Right forelimb (tissue), 1 donor: Measurements from ENCODE around the gene PTPRCAP.
"Not testable (repeated sequence)": the region's sequence is repeated elsewhere in the genome, so short reads cannot be mapped to it uniquely, and the experiment has no call there.

ENCODE experiments used
- DNase-seq: peaks from one replicate; pipeline ENCODE4 v3.0.0-alpha.2; 2018

PTPRCAP gene

DNA sequence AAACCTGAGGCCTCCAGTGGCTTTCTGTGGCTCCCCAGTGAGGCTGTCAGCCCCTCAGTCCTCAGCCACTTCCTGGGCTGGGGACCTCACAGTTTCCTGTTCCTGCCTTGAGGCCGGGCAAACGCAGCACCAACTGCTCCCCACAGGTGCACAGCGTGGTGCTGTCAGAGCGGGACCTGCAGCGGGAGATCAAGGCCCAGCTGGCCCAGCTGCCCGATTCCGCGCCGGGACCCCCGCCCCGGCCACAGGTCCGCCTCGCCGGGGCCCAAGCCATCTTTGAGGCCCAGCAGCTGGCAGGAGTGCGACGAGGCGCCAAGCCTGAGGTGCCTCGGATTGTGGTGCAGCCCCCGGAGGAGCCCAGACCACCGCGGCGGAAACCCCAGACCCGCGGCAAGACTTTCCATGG is 28.2 kb downstream of the PTPRCAP start:
- no peak for DNase-seq

- DNase-seq, result no peak
Observed at GRCh38 chr11:67408437-67409200, 28.9 kb downstream of the PTPRCAP start.

DNA sequence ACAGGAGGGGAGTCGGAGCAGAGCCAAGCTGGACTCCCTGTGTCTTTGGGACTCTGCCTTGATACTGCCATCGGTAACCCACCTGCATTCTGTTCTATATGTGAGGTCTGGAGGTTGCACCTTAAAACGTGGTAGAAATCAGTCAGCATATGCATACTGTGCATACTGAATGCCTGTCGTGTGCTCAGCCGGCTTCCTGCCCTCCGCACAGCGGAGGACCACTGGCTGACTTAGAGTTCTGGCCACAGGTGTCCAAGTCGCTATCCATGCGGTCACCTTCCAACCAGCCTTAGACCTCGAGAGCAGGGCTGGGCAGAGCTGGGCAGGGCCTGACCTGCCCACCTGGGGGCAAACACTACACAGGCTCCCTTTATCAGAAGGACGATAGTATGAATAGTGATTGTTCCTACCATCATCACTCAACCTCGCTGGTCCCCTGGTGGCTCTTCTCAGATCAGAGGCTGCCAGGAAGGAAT is 29.8 kb downstream of the PTPRCAP start:
- DNase-seq, result no peak

- no peak for DNase-seq
Observed at GRCh38 chr11:67406969-67407687, 30.4 kb downstream of the PTPRCAP start.

- DNase-seq, result no peak
Observed at GRCh38 chr11:67406420-67406968, 31.0 kb downstream of the PTPRCAP start.

DNA sequence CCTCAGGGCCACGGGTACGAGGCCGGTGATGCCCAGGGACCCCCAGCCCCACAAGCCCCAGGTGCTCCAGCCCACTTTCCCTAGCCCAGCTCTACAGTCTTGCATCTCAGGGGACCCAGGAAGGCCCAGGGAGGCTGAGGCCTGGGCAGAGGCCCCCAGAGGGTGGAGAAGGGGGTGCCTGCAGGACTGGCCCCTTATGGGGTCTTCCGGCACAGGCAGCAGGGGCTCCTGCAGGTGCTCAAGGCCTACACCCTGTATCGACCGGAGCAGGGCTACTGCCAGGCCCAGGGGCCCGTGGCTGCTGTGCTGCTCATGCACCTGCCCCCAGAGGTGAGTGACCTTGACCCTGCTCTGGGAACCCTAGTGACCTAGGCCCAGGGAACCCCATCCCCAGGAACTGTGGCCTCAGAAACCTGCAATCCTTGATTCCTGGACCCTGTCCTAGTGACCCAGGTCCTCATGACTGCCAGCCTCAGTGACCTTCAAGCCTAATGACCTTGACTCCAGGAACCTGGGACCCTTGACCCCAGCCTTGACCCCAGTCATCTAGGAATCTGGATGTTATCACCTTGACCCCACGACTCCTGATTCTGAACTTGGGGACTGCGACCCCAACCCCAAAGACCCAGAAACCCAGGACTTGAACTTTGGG is 31.7 kb downstream of the PTPRCAP start:
- DNase-seq, result no peak

DNA sequence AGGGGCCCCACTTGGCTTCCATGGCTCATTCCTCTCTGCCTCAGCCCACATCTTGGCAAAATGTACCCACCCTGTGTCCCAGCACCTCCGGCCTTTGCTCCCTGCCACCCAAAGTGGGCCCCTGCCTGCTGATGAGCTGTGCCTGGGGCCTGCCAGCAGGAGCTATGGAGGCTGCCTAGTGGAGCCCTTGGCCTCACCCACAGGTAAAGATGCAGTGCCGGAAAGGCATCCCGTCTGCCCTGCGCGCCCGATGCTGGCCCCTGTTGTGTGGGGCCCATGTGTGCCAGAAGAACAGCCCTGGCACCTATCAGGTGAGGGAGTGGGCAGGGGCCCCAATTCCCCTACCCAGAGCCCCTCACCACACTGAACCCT is 32.3 kb downstream of the PTPRCAP start:
- no peak for DNase-seq

DNA sequence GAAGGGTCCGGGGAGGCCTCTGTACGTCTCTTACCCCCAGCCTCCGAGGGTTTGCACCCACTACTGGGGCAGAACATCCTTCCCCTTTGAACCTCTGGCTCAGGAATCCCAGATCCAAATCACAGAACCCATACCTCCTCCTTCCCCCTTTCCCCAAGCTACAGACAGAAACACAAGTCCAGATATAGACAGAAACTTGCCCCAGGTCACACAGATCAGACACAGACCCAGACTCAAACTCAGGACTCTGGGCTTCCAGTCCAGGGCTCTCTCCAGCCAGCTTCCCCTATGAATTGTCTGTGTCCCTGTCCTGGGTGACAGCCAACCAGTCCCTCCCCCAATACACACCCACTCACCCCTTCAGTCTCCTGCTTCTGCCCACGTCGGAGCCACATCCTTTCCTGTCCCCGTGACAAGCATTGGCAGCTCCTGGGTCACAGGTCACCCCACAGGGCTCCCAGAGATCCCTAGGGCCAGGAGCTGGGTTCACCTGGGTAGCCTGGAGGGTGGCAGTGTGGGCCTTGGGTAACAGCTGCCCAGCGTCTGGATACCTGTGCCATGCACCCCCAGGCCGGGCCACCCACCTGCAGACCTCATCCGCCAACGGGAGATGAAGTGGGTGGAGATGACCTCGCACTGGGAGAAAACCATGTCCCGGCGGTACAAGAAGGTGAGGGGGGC is 32.8 kb downstream of the PTPRCAP start:
- DNase-seq, result peak; percentile 48

GRCh38 chr11:67403085-67403484 is 34.4 kb downstream of the PTPRCAP start:
- not testable (repeated sequence) for DNase-seq

DNA sequence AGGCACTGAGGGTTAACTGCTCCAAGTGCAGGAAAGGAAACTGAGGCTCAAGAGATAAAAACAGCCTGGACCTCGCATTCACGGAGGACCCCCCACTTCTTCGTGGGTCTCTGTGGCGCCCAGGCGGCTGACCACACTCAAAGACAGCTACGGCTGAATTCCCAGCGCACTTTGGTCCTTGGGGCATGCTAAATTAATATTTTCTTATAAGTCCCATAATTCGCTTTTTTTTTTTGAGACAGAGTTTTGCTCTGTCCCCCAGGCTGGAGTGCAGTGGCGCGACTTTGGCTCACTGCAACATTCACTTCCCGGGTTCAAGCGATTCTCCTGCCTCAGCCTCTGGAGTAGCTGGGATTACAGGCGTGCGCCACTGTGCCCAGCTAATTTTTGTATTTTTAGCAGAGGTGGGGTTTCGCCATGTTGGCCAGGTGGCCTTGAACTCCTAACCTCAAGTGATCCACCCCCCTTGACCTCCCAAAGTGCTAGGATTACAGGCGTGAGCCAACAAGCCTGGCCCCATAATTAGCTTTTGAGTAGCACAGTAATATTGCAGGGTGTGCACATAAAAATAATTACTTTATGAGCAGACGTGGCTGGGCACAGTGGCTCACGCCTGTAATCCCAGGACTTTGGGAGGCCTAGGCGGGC is 35.2 kb downstream of the PTPRCAP start:
- DNase-seq, result not testable (repeated sequence)

DNA sequence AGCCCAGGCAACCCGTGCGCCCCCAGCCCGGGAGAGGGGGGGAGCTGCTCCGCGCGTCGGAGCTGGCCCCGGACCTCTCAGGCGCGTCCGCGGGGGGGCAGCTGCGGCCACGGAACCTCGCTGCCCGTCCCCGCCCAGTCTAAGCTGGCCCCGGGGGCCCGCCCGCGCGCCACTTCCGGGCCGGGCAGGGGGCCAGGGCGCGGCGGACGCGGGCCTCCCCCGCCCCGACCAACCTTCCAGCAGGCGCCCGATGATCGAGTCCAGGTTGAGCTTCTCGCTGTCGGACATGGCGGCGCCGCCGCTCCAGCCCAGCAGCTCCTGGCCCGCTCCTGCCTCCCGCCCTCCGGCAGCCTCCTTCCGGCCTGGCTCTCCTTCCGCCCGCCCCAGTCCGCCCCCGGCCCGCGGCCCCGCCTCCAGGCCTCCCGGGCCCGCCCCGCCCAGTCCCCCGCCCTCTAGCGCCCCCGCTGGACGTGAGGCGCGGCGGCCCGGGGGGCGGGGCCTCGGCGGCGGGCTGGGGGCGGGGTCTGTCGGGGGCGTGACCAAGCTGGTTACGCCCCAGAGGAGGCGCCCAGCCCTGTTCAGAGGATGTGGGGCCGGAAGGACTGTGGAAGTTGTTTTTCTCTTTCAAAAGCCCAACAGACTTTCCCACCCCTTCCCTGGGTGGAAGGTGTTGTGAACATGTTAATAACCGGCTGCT is 35.8 kb downstream of the PTPRCAP start, which contains the start of gene PPP1CA:
TSS of gene PPP1CA (minus strand) at position 364 of the 697 bp plus-strand sequence. CDS start at position 288, 76 bp downstream.
- peak; percentile 97 for DNase-seq

GRCh38 chr11:67400942-67401494 is 36.5 kb downstream of the PTPRCAP start:
- DNase-seq, result no peak

DNA sequence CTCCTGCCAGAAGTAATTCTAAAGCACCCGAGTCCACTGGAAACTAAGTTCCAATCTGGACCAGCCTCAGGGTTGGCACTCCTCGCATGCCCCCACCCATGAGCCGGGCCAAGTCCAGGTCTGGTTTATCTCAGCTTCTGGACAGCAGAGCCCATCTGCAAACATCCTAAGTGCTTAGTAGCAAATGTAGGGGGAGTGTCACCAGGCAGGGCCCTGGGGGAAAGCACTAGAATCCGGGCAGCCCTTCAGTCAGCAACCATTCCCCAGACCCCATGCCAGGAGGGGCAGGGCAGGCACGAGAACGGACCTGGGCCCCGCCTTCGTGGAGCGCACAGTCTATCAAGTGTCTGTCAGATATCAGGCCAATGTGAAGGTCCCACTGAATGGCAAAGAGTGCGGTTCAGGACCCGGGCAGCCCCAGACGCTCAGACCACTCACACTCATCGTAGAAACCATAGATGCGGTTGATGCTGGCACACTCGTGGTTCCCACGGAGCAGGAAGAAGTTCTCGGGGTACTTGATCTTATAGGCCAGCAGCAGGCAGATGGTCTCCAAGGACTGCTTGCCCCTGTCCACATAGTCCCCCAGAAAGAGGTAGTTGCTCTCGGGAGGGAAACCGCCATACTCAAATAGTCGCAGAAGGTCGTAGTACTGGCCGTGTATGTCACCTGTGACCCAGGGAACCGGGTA is 37.1 kb downstream of the PTPRCAP start:
- peak; percentile 46 for DNase-seq

GRCh38 chr11:67398661-67399563 is 38.6 kb downstream of the PTPRCAP start:
- no peak for DNase-seq

GRCh38 chr11:67397986-67398660 is 39.4 kb downstream of the PTPRCAP start:
- DNase-seq, result peak; percentile 41

- DNase-seq, result peak; percentile 47
Observed at GRCh38 chr11:67397536-67397935, 39.9 kb downstream of the PTPRCAP start.

DNA sequence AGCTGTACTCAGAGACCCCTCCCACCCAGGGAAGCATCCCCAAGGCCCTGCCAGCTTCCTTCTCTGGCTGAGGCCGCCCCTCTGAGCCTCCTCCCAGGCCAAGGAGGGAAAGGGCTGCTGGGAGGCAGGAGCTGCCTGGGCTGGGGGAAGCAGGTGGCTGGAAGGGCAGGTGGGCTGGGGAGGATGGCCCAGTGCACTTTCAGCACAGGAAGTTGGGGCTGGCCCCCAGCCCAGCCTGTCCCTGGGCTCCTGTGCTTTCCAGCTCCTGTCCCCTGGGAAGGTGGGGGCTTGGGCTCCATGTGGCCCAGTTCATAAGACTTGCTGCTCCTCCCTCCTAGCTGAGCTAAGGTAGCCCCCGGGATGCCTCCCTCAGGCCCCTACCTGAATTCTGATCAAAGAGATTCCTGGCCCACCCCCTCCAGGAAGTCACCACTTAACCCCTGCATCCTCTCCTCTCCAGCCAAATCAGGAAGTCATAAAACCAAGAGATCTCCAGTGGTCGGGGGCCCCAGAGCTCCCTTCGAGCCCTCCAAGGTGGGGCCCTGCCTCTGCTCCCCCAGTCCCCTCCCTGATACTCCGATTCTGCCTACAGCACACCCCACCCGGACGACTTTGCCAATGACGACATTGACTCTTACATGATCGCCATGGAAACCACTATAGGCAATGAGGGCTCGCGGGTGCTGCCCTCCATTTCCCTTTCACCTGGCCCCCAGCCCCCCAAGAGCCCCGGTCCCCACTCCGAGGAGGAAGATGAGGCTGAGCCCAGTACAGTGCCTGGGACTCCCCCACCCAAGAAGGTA is 40.7 kb downstream of the PTPRCAP start:
- peak; percentile 48 for DNase-seq

DNA sequence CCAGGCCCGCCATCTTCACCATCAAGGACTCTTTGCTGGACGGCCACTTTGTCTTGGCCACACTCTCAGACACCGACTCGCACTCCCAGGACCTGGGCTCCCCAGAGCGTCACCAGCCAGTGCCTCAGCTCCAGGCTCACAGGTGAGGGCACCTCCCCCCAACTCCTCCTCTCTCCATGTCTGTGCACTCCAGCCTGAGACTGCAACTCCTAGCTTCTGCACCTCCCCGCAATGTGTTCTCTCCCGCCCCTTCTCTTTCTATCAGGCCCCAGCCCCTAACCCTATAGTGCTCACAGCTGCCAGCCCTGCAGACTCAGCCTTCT is 41.3 kb downstream of the PTPRCAP start:
- no peak for DNase-seq
